NK-92 (cell line): Measurements from ENCODE around the gene CKLF.

Source experiments
- DNase-seq: peaks from one replicate; lab custom pipeline; 2025; ENCODE audit not compliant: unreplicated experiment; lab: John Stamatoyannopoulos, UW

CKLF gene

DNA sequence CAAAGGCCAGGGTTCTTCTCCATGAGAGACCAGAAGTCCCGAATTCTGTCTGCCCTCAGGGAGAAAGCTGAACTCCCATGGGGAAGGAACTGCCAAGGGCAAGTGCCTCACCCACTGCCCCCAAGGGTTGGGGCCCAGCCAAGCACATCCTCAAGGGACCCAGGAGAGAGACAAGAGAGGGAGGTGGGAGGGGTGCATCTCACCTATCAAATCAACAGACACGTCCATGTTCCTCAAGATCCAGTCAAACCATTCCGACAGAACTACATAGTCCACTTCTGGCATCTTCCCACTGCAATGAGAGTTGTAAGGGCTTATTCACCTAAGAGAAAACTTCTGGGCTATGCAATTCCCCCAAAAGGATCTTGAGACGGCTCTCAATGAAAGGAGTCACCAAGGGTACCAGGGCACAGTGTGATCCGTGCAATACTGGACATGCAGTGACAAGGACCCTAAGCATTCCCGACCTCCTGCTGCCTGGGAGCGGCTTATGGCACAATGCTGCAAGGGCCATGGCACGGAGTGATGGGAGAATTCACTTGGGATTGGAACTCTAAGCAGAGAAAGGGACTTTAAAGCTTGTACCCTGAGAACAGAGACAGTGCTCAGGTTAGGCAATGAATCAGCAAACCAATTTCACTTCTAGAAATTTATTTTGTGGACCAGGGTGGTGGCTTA lies 34.7 kb upstream of the CKLF start:
- no peak for DNase-seq

DNA sequence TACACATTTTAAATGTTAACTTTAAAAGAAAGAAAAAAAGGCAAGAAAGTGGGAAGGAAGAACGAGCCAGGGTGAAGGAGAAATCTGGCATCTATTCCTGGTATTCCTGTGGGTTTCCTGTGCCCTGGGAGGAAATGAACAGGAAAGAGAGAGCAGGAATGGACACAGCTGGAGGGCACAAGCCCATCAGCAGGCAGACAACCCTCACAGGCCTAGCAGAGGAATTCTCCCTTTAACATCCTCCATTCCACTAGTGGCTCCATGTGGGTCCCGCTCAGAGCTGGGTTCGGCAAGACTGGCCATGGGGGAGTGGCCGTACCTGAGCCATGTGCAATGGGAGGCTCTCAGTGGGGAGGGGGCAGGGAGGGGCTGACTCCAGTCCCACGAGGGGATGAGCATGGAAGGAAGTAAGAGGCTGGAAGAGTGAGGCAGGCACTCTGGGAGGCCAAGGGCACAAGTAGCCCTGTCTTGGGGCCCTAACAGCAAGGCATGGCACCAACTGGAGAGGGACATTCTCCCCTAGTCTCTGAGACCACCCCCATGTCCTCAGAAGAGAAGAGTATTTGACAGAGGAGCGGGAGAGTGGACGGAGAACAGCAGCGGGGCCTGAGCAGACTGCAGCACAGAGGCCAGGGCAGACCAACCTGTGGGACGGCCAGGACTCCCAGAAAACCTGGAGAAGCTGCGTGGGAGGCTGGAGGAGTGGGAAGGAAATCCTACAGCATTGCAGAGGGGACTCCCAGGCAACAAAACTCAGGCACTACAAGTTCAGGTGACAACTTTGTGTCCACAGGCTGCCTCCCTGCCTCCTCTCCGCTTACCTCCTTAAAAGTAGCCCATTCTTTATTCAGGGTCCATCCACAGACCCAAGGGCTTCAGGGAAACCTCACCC lies 32.6 kb upstream of the CKLF start:
- no peak for DNase-seq

DNA sequence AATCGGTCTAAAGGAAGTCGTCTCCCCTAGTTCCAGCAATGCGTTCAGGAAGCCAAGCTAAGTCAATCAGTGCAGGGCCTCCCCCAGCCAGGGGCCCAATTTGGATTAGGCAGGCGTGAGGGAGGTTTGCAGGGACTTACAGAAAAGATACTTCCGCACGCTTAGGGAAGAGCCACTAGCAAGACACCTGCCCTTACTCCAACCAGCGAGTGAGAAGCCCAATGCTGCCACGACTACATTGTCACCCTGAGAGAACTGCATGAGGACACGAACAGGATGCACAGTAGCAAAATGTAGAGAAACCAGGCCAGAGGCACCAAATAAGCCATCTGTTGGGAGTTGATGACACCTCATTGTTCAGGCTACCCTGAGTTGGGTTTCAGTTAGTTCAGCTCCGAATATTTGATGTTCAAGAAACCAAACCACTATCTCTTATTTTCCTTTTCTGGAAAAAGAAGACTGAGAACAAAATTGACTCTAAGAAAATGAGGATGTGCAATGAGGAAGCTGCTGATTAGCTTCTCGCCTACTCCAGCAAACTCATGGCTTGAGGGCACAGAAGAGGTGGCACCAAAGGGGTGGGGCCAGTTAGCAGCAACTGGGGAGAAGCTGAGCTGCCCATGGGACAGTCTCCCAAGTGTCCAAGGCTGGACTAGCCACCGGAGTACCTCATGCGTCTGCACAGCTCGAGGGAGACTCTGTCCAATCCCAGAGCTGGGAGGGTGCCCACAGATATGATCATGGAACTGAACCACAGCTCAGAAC lies 31.8 kb upstream of the CKLF start:
- DNase-seq: no peak

DNA sequence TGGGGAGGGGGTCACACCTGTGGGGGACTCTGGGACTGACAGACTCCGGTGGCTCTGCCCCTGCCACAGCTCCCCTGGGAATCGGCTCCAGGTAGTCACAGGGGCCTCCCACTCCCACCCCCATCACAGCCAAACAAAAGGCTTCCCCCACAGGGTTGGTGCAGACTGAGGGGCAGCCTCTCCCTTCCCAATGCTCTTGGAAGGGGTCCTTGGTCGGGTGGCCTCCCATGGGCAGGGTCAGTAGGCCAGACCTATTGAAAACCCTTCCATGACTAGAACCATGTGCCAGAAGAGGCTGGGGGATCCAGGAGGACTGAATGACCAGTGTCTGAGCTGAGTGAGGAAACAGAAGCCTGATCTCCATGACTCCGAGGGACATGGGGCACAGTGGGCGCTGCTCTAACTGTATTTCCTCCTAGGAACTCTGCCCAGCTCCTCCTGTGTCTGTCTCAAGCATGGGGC lies 31.1 kb upstream of the CKLF start:
- DNase-seq: no peak

DNA sequence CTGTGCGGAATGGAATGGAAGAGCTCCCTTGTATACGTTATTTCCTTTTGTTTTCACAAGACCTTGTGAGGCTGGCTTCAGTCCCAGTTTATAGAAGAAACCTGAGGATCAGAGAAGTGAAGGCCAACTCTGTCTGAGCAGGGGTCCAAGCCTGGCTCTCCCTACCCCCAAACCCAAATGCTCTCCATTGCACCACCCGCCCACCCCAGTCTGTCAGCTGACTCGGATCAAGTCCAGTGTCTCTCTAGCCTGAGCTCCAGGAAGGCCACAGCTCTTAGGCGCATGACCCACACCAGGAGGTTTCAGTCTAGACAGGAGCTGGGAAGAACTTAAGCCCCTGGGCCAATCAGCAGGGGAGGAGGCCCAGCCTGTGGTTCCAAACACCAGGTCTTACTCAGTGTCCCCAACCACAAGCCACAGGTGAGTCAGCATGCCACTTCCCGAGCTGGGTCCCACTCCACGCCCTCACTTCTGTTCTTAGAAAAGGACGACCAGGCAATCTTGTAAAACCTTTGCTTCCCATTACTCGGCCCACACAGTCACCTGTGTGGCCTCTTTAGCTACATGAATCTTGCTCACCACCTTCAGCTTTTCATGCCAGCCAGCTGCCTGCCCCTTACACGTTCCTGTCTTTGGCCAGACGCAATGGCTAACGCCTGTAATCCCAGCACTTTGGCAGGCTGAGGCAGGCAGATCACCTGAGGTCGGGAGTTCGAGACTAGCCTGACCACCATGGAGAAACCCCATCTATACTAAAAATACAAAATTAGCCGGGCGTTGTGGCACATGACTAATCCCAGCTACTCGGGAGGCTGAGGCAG lies 30.2 kb upstream of the CKLF start:
- peak; percentile 47 for DNase-seq

DNA sequence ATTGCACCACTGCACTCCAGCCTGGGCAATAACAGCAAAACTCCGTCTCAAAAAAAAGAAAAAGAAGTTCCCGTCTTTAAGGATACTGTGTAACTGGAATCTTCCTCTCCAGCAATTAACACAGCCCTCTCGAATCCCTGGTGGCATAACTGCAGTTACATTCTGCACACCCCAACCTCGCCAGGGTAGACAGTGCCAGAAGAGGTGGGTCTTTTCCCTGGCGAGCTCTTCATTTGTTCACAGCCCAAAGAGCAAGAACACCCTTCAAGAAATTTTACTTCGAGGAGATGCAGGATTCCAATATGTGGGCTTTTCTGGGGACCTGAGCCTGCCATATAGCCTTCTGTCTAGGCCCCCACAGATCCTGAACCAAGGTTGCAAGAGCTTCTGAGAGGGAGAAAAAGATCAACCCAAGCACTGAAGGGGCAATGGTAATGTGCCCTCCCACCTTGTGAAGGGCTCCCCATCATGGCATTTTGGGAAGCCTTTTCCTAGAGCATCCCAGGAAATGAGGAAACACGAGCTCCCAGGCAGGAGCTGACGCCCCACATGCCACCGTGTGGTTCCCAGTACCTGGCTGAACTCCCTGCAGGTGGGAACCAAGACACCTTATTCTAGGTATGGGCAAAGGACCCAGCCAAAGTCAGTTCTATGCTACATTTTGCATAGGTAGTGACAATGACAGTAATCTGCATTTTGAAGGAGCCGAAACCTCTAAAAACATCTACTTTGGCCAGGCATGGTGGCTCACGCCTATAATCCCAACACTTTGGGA lies 29.4 kb upstream of the CKLF start:
- DNase-seq: no peak

DNA sequence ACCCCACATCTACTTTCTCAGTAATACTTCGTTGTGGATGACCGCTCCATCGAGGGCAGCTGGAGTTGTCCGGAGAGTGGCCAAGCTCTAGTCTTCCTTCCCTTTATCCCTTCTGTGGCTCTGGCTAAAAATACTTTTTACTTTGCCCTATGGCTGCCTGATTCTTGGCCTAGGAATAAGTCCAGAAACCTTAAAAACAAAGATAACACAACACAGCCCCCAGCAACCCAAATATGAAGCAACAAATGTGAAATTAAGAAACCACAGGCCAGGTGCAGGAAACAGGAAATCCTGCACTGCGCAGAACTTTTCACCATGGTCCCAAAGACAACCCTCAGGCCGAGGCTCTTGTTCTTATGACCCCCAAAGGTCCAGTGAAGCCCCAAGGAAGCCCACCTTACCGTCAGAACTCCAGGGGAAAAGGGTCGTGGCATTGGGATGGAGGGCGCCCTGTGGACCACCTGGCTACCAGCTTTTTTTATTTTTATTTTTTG lies 28.5 kb upstream of the CKLF start:
- no peak for DNase-seq

DNA sequence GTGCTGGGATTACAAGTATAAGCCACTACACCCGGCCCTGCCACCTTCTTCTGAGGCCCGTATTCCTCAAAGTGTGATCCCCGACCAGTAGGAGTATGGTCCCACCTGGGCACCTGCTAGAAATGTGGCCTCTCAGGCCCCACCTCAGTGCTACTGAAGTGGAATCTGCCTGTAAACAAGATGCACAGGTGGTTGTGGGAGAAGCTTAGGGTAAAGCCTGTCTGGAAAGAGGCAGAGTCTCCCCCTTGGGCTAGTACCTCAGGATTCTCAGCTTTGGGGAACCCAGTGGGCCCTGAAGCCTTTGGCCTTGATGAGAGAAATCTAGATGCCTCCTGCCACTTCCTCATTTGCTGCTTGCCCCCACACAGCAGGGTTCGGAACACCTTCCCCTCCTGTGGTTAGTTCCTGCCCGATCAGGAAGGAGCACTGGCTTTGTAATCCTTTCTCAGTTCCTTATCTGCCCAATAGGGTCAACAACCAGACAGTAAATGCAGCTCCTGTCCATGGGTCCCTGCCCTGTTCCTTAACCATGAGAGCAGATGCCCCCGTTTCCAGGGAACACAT lies 27.7 kb upstream of the CKLF start:
- no peak for DNase-seq

DNA sequence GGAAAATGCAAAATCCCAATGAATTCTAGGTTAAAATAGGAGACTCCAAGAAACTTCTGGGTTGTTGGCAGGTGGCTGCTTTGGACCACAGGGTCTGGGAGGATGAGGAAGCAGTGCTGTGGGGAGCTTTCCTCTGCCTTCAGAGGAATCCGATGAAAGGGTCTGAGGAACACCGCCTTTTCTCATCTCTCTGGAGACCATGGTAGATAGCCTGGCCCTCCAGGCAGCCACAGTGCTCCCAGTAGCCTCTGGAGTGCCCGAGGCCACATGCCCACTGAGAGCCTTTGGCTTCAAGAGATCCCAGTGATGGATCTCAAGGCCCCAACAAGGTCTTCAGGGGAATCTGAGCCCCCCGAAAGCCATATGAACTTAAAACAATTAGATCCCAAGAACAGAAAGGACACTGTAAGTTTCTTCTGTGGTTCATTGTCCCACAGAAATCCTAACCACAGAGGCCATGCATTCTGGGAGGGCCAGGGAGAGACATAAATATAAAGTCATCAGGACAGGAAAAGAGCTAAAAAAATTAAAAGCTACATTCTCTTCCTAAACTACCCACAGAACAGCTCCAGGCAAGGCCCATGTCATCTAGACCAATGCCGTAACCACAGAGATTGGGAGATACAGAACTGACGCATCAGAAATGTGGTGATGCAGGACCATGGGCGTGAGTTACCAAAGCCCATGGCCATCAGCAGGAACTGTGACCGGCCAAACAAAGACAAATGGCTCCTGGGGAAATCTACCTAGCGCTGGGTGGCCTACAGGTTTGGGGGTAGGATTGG lies 26.8 kb upstream of the CKLF start:
- no peak for DNase-seq

DNA sequence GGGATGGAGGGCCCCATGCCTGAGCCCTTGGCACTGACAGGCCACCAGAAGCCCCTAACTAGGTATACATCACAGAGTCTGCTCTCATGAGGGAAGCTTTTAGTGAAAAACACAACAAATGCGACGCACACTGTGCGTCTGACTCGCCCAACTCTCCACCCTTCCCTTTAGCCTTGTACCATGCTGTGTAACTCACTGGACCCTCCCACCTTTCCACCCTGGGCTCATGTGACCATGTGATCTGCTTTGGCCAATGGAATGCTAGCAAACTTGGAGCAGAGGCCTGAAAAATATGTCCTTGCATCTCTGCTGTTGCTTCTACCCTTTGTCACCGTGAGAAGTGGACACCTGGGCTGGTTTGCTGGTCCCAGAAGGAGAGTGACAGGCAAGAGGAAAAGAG lies 24.1 kb upstream of the CKLF start:
- DNase-seq: no peak

DNA sequence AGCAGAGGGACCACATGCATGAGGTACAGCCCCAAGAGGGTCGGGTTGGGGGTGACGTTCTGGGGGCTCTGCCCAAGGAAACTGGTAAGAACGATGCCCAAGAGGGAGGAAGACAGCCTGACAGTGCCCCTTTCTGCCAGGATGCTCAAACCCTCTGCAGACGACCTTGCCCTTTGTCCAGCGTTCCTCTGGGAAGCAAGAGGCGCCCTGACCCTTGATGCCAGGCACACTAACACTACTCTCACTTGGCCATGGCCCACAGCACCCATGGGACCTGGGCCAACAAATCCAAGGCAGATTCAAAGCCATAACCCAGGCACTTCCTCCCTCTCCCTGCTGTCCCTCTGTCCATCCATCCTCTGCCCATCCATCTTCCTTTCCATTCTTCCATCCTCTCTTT lies 22.9 kb upstream of the CKLF start:
- no peak for DNase-seq

DNA sequence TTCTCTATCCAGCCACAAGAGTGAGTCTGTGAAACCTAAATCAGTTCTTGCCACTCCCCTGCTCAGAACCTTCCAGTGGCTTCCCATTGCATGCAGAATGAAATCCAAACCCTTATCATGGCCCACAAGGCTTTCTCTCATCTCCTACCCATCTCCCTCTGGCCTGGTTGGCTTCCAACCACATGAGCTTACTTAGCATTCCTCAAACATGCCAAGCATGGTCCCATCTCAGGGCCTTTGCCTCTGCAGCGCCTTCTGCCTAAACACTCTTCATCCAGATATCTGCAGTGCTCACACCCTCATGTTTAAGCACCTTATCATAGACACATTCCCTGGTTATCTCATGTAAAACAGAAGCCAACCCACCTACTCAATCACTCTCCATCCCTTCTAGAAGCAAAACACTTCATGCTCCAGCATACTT lies 18.0 kb upstream of the CKLF start:
- DNase-seq: no peak

DNA sequence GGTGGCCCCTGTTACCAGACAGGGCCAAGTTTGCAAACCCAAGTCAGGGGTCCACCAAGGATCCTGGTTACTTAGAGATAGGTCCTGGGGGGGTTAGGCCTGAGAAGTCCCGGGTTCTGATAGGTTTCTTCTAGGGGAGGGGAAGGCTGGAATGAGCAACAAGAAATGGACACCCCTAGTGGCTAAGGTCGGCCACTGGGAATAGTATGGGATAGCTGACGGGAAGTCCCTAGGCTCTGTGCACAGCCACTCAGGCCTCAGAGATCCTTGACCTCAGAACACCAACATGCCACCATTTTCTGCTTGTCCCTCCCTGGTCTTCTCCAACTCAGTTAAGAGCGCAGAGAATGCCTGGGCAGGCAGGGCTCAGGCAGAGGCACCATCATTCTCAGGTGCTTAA lies 15.9 kb upstream of the CKLF start:
- DNase-seq: no peak

DNA sequence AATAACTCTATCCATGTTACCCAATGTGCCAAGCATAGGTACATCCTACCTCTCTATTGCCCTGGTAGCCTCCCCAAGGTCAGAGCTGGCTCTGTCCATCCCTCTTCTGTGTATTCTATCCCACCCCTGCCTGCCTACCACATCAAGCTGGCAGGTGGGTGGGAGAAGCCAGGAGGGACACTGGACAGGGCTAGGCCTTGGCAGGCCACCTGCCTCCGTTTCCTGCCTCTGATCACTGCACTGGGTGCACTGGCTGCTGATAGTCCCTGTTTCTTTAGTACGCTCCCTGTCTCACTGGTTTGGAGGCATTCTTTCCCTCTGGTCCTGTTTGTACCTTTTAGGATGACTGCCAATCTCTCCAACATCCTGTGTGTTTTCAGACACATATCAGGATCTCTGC lies 15.1 kb upstream of the CKLF start:
- DNase-seq: no peak

DNA sequence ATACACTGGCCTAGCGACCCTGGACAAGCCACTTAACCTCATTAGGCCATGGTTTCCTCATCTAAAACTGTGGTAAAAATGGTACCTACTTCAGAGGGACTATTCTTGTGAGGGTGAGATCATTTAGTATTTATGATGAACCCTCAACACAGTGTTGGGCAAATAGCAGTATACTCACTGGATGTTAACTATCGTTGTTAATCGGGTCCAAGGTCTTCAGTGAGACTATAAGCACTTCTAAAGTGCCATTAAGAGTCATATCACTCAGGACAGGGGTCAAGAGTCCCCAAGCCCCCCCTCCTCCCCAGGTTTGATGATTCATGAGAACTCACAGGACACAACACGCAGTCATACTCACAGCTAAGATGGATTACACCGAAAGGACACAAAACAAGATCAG lies 13.5 kb upstream of the CKLF start:
- no peak for DNase-seq

DNA sequence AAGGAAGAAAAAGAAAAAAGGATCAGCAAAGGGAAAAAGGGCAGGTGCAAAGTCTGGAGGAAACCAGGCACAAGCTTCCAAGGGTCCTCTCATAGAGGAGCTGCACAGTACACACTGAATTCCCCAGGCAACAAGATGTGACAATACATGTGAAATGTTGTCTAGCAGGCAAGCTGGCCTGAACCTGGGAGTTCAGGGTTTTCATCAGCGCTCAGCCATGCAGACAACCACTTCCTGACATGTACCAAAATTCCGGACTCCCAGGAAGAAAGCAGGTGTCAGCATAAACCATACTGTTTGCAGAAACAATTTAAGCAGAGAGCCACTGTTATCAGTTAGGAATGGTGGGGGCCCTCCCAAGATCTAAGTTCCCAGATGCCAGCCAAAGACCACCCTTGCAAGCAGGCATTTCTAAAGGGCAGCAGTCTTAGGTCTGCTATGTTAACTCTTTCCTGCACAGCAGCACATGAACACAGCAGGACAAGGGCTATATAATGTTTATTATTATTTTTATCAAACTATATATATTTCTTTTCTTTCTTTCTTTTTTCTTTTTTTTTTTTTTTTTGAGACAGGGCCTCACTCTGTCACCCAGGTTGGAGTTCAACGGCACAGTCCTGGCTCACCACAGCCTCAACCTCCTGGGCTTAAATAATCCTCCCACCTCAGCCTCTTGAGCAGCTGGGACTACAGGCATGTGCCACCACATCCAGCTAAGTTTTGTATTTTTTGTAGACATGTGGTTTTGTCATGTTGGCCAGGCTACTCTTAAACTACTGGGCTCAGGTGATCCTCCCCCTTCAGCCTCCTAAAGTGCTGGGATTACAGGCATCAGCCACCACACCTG lies 12.5 kb upstream of the CKLF start:
- DNase-seq: no peak

DNA sequence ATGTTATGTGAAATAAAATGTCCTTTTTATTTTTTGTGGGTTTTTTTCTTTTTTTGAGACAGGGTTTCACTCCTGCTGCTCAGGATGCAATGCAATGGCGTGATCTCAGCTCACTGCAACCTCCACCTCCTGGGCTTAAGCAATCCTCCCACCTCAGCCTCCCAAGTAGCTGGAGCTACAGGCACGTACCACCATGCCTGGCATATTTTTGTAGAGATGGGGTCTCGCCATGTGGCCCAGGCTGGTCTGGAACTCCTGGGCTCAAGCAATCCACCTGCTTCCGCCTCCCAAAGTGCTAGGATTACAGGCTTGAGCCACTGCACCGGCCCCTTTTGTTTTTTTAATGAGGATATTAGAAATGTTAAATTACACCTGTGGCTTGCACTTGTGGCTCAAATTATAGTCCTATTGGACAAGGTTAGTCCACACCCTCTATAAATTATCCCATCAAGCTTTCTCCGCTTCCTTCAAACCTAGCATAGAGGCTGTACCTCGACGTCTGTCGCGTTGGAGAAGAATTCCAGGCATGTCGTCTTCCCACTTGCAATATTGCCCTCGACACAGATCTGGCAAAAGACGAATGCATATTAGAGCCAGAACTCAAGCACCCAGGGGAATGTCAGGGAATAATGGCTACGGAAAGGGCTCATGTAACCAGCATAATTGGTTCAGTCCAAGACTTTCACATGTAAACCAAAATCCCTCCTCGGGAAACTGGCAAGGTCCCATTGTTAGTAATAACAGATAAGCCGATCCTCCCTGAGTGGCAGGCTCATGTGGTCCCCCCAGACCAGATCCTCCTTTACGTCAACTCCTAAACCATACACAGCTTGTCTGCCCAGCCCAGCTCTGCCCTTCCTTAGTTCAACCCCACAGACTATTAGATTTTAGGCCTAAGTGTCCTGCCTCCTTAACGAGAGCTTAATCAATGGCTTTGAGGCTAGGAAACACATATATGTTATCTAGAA lies 10.7 kb upstream of the CKLF start:
- DNase-seq: no peak
